Colon (tissue), 2 donors: Measurements from ENCODE around the gene NCAPD2.
"Not testable (repeated sequence)": the region's sequence is repeated elsewhere in the genome, so short reads cannot be mapped to it uniquely, and the experiment has no call there.

Experiments
- FAIRE-seq: peaks from 2 replicates; lab custom pipeline; 2012; peaks lifted over from hg19 to GRCh38; lab: Jason Lieb, UNC
- donor health status: control.
- donor health status: control.

NCAPD2 gene

GRCh38 chr12:6548966-6549683 lies 55.2 kb downstream of the NCAPD2 start:
- FAIRE-seq = no peak

GRCh38 chr12:6549684-6550151 lies 55.8 kb downstream of the NCAPD2 start:
- FAIRE-seq = no peak

GRCh38 chr12:6550294-6551062 lies 56.6 kb downstream of the NCAPD2 start:
- FAIRE-seq = no peak

- no peak for FAIRE-seq
These were observed 57.2 kb downstream of the NCAPD2 start for GRCh38 chr12:6551063-6551461.

GRCh38 chr12:6551496-6552139 lies 57.7 kb downstream of the NCAPD2 start:
- no peak for FAIRE-seq

GRCh38 chr12:6552140-6552551 lies 58.2 kb downstream of the NCAPD2 start:
- no peak for FAIRE-seq

GRCh38 chr12:6553051-6553868 lies 59.4 kb downstream of the NCAPD2 start:
- no peak for FAIRE-seq

GRCh38 chr12:6554168-6555017 lies 60.5 kb downstream of the NCAPD2 start:
- no peak for FAIRE-seq

- FAIRE-seq = no peak
These were observed 61.3 kb downstream of the NCAPD2 start for GRCh38 chr12:6555018-6555691.

- not testable (repeated sequence) for FAIRE-seq
These were observed 62.6 kb downstream of the NCAPD2 start for GRCh38 chr12:6556496-6556817.

GRCh38 chr12:6556857-6557256 lies 63.0 kb downstream of the NCAPD2 start:
- no peak for FAIRE-seq

GRCh38 chr12:6558014-6558760 lies 64.3 kb downstream of the NCAPD2 start:
- not testable (repeated sequence) for FAIRE-seq

- FAIRE-seq = no peak
These were observed 65.6 kb downstream of the NCAPD2 start for GRCh38 chr12:6559500-6559899.

- FAIRE-seq = no peak
These were observed 66.8 kb downstream of the NCAPD2 start for GRCh38 chr12:6560501-6561205.

GRCh38 chr12:6562881-6563280 lies 69.0 kb downstream of the NCAPD2 start:
- no peak for FAIRE-seq

GRCh38 chr12:6563448-6564050 lies 69.6 kb downstream of the NCAPD2 start:
- no peak for FAIRE-seq

- no peak for FAIRE-seq
These were observed 73.3 kb downstream of the NCAPD2 start for GRCh38 chr12:6567112-6567670.

GRCh38 chr12:6569312-6569711 lies 75.4 kb downstream of the NCAPD2 start:
- no peak for FAIRE-seq

- FAIRE-seq = no peak
These were observed 75.9 kb downstream of the NCAPD2 start for GRCh38 chr12:6569786-6570185.
